HG02870 (cell line): Measurements from ENCODE around the gene RHBDF2.

ENCODE experiments used
- ATAC-seq: cut with Tn5 transposase; IDR thresholded peaks from one replicate; pipeline ENCODE4 v1.9.1; 2021; ENCODE audit warnings: mild to moderate bottlenecking, moderate library complexity; ENCODE audit not compliant: unreplicated experiment

RHBDF2 gene

GRCh38 chr17:76441686-76442340 is 59.4 kb downstream of the RHBDF2 start:
- ATAC-seq, result no peak

- ATAC-seq, result no peak
These were observed 60.4 kb downstream of the RHBDF2 start for GRCh38 chr17:76440751-76441362.

DNA sequence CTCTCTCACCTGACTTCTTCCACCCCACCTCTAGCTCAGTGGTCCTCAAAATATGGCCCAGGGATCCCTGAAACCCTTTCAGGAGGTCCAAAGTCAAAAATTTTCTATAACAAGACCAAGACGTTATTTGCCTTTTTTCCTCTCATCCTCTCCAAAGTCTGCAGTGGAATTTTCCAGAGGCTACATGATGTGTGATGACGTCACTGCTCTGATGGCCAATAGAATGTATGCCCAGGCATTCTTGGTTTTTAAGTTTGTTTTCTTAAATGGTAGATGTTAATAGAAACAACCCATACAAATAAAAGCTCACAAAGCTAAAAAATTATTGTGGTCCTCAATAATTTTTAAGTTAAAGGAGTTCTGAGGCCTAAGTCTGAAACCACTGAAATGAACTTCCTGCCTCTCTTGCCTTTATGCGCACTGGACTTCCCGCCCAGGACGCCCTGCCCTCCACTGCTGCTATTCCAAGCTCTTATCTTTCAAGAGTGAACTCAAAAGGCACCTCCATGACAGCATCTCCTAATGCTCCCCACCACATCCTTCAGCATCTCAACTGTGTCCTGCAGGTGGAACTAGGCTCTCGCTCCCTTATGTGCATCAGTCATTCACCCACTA is 61.8 kb downstream of the RHBDF2 start:
- ATAC-seq, result no peak

- ATAC-seq, result no peak
These were observed 62.3 kb downstream of the RHBDF2 start for GRCh38 chr17:76438906-76439305.

DNA sequence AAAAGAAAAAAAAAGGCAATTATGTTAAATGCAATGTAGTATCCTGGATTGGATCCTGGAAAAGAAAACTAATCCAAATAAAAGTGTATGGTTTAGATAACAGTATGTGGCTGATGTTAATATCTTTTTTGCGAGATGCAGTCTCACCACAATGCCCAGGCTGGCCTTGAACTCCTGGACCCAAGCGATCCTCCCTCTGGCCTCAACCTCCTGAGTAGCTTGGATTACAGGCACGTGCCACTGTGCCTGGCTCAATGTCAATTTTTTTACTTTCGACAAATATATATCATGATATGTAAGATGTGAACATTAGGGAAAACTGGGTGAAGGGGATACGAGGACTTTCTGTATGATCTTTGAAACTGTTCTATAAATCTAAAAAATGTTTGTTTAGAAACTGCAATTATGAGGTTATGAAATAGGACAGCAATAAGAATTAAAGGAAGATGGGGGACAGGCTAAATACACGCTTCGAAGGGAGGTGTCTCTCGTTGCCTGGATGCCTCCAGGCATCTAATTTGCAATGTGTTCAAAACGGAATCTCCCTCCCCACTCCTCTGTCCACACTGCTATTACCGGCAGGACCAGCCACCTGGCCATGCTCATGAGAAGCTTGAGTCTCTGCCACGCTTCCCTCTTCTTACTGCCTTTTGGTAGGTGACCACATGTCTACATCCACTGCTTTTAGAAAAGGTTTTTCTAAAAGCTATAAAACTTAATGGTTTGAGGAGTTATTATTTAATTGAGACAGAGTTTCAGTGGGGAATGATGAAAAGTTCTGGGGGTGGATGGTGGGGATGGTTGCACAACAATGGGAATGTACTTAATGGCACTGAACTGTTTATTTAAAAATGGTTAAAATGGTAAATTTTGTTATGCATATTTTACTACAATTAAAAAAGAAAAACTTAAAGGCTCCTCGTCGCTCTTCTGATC is 63.5 kb downstream of the RHBDF2 start:
- ATAC-seq, result no peak

- no peak for ATAC-seq
These were observed 65.5 kb downstream of the RHBDF2 start for GRCh38 chr17:76435751-76436150.

GRCh38 chr17:76434870-76435269 is 66.4 kb downstream of the RHBDF2 start:
- ATAC-seq, result no peak

- no peak for ATAC-seq
These were observed 67.5 kb downstream of the RHBDF2 start for GRCh38 chr17:76433693-76434092.

DNA sequence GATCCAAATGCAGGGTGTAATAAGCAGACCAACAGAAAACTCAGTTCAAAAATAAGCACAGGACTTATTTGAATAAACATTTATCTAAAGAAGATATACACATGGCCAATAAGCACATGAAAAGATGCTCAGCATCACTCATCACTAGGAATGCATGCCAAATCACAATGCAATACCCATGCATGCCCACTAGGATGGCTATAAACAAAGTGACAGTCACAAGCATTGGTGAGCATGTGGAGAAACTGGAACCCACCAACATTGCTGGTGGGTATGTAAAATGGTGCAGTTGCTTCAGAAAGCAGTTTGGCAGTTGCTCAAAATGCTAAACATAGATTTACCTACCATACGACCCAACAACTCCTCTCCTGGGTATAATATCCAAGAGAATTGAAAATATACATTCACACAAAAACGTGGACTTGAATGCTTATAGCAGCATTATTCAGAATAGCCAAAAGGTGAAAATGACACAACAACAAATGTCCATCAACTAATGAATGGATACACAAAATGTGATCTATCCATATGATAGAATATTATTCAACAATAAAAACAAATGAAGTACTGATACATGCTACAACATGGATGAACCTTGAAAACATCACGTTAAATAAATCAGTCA is 68.4 kb downstream of the RHBDF2 start:
- ATAC-seq, result no peak

- ATAC-seq, result no peak
These were observed 69.2 kb downstream of the RHBDF2 start for GRCh38 chr17:76432004-76432403.

GRCh38 chr17:76431509-76431908 is 69.7 kb downstream of the RHBDF2 start:
- no peak for ATAC-seq

GRCh38 chr17:76428511-76428910 is 72.7 kb downstream of the RHBDF2 start:
- ATAC-seq, result no peak

- ATAC-seq, result no peak
These were observed 73.6 kb downstream of the RHBDF2 start for GRCh38 chr17:76427501-76428231.

DNA sequence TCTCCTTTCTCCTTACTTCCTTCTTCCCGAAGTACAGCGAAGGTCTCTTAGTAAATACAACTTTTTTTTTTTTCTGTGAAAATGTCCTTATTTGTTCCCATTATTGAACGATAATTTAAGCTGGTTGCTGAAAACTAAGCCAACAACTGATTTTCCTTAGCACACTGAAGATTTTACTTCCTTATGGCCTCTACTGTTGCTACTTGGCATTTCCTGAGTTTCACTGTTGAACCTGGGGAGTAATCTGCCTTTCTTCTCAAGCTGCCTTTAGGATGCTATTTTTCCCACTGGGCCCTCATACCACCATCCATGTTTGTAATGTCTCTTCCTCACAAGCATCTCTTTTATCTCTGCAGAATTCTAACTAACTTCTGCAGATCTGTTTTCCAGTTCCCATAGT is 74.4 kb downstream of the RHBDF2 start:
- ATAC-seq, result no peak

- ATAC-seq, result no peak
These were observed 78.4 kb downstream of the RHBDF2 start for GRCh38 chr17:76422860-76423259.

DNA sequence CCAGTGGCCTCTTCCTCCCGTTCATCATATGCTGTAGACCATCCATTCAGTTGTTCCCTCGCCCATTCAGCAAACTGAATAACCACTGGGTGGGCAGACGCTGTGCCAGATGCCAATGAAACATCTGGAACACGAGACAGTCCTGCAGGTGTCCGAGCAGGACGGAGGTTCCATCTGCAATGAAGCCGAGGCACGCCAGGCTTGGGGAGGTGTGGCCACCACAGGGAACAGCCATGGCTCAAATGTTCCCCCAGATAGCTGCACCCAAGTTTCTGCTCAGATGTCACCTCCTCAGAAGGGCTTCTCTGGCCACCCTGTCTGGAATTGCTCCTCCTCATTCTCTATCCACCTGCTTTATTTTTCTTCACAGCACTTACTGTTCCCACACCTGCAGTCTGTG is 78.8 kb downstream of the RHBDF2 start:
- no peak for ATAC-seq

- no peak for ATAC-seq
These were observed 80.2 kb downstream of the RHBDF2 start for GRCh38 chr17:76421044-76421407.
